ENCODE results near the gene OTUD3. TPM values are rescaled to one million over a fixed set of nuclear protein-coding genes. Genes with fewer than 3 reads are reported as not detected.

The OTUD3 gene
- total and polyA plus RNA-seq, 9 of the 15 experiments (the other 6 are each of a cell fraction or from before 2014, with no cell fraction given), result 2.0 to 16.6 (median 11.0) TPM

DNA sequence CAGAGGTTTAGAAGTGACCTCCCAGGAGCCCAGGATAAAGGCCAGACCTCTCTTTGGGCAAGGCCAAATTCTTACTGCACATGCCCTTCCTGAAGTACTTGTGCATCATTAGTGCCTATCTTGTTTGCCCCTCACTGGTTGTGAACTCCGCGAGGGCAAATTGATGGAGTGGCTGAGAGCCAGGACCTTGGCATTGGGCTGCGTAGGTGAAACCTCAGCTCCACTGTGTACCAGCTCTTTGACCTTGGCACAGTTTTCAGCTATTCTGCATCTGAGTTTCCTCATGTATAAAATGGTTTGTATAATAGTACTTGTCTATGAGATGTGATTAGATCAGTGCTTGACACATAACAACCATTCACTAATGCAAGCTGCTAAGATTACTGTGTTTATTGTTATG lies 11.5 kb downstream of the OTUD3 start:
- Histone ChIP-seq H3K4me2 (ENCODE audit: insufficient read depth, low read length) (no peak overlapping the region), H3K4me1 (replicated peaks in 1 of 2; ENCODE audit: control insufficient read depth in 2 of 2, insufficient read depth in 2 of 2, low read length in 2 of 2) (no peaks in the 10 kb centered on the region), H3K4me3 (no peak overlapping the region), H3K36me3 (ENCODE audit: control insufficient read depth, insufficient read depth, low read length) (peaks cover 84% of the 10 kb centered on the region), H3K27me3 (ENCODE audit: control insufficient read depth in 2 of 2, insufficient read depth in 2 of 2, low read length in 2 of 2) (no peaks in the 10 kb centered on the region), H4K20me1 (replicated peaks; ENCODE audit: control insufficient read depth, insufficient read depth, low read length) (0 out of 2 replicates have a peak, but pooled peaks cover 15% of the 10 kb centered on the region), H3K79me2 (ENCODE audit: control insufficient read depth, insufficient read depth, low read length) (peaks cover 26% of the 10 kb centered on the region), H3K9me1 (ENCODE audit: control insufficient read depth, insufficient read depth, low read length) (no peaks in the 10 kb centered on the region), H3K27ac (ENCODE audit: extremely low read depth, low read depth, low read length) (no peak overlapping the region), H3K9ac (ENCODE audit: insufficient read depth in 1 of 2, low read depth in 2 of 2, low read length in 2 of 2) (no peak overlapping the region), H2AFZ (ENCODE audit: low read depth, low read length) (no peak overlapping the region), H3K9me3 (replicated peaks; ENCODE audit: control insufficient read depth, insufficient read depth, low read depth, low read length) (no peaks in the 10 kb centered on the region)
- FAIRE-seq (no peak), ATAC-seq (no peak), DNase-seq (ENCODE audit: extremely low read depth in 1 of 4, low spot score in 3 of 4) (no peak)
- BruUV-seq (replicated peaks), result no TSS peak
- POLR2A ChIA-PET, result interaction anchor here (2.1 kb wide), 1 partner anchor 11 kb away, joined by 8 read pairs; the partner anchor contains the start of gene OTUD3
- intact Hi-C loops (cut with micrococcal nuclease), result no loop called here
- WGBS (ENCODE audit: insufficient coverage, low coverage, missing lambda C conversion rate), result 94% methylated on average over 3 of the region's 3 CpGs
- no peak for TF ChIP-seq ZNF785 (CRISPR knock-in tag; IDR thresholded peaks at IDR 0.05)
- TF ChIP-seq CHD4 (IDR thresholded peaks at IDR 0.05; ENCODE audit: insufficient read depth, insufficient replicate concordance, low read depth, low read length, poor library complexity, severe bottlenecking), result no peak
- TF ChIP-seq BMI1 (IDR thresholded peaks at IDR 0.05; ENCODE audit: low read length), result no peak
- no peak for TF ChIP-seq ZBTB8A (IDR thresholded peaks at IDR 0.05; ENCODE audit: partially characterized antibody)
- TF ChIP-seq, protein P1, sequence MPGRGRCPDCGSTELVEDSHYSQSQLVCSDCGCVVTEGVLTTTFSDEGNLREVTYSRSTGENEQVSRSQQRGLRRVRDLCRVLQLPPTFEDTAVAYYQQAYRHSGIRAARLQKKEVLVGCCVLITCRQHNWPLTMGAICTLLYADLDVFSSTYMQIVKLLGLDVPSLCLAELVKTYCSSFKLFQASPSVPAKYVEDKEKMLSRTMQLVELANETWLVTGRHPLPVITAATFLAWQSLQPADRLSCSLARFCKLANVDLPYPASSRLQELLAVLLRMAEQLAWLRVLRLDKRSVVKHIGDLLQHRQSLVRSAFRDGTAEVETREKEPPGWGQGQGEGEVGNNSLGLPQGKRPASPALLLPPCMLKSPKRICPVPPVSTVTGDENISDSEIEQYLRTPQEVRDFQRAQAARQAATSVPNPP (IDR thresholded peaks at IDR 0.05; ENCODE audit: borderline replicate concordance, insufficient read depth, insufficient read length), result no peak
- TF ChIP-seq, protein P2, sequence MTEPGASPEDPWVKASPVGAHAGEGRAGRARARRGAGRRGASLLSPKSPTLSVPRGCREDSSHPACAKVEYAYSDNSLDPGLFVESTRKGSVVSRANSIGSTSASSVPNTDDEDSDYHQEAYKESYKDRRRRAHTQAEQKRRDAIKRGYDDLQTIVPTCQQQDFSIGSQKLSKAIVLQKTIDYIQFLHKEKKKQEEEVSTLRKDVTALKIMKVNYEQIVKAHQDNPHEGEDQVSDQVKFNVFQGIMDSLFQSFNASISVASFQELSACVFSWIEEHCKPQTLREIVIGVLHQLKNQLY (CRISPR knock-in tag; conservative IDR thresholded peaks at IDR 0.05), result no peak
- TF ChIP-seq, protein P3, sequence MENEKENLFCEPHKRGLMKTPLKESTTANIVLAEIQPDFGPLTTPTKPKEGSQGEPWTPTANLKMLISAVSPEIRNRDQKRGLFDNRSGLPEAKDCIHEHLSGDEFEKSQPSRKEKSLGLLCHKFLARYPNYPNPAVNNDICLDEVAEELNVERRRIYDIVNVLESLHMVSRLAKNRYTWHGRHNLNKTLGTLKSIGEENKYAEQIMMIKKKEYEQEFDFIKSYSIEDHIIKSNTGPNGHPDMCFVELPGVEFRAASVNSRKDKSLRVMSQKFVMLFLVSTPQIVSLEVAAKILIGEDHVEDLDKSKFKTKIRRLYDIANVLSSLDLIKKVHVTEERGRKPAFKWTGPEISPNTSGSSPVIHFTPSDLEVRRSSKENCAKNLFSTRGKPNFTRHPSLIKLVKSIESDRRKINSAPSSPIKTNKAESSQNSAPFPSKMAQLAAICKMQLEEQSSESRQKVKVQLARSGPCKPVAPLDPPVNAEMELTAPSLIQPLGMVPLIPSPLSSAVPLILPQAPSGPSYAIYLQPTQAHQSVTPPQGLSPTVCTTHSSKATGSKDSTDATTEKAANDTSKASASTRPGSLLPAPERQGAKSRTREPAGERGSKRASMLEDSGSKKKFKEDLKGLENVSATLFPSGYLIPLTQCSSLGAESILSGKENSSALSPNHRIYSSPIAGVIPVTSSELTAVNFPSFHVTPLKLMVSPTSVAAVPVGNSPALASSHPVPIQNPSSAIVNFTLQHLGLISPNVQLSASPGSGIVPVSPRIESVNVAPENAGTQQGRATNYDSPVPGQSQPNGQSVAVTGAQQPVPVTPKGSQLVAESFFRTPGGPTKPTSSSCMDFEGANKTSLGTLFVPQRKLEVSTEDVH (IDR thresholded peaks at IDR 0.05; ENCODE audit: low read depth, partially characterized antibody), result no peak
- CTCF ChIA-PET (ENCODE audit: low intra/inter-chr PET ratio), result no interaction called here
- in situ Hi-C loops (cut with MboI), result no loop called here
